ENCODE measurements around the gene PPP1R9A.

Gene PPP1R9A

DNA sequence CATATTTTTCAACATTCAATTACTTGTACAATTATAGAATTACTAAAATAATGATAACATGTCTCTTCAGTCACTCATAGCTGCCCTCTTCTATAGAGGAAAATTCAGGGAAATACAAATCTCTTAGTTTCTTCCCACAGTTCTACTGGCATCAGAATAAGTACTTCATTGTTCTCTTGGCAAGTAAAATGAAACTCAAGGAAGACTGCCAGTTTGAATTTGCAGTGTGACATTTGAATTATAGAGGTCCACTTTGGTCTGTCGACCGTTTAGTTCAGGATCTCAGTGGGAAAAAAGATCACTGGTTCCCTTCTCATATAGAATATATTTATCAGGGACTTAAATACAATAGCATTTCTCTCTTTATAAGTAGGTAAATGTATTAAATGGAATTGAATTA is 302.4 kb downstream of the PPP1R9A start:
- no peak for DNase-seq

DNA sequence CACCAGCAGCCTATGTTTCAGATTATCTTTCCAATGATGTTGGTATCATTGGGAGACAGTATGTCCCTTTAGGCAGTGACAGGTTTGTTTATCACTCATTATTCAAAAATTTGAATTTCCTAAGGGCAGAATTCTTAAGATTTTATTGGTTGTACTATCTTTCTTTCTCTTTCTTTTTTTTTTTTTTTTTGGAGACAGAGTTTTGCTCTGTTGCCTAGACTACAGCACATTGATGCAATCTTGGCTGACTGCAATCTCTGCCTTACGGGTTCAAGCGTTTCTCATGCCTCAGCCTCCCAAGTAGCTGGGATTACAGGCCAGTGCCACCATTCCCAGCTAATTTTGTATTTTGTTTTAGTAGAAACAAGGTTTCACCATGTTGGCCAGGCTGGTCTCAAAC is 305.8 kb downstream of the PPP1R9A start:
- DNase-seq, result no peak

DNA sequence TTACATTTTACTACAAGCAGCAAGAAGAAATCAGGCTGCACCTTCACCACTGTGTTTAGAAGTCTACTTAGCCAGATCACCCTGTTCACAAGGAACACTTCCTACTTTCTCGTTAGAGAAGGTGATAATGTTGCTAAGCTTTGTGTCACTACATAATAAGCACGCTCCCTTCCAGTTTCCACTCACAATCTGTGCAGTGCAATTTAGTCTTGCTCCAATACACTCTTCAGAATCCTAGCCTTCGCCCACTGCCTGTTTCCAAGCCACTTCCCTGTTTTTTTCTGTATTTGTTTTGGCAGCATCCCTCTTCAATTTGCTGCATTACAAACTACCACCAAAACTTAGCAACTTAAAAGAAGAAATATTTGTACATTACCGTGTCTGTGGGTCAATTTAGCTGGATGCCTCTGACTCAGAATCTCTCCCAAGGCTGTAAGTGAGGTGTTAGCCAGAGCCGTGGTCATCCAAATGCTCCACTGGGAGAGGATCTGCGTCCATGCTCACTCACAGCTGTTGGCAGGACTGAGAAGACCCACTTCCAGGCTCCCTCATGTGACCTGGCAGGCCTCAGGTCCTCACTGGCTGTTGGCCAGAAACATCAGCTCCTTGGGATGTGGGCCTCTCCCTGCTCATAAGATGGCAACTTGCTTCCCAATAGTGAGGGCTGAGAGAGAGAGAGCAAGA is 306.6 kb downstream of the PPP1R9A start:
- DNase-seq, result no peak

DNA sequence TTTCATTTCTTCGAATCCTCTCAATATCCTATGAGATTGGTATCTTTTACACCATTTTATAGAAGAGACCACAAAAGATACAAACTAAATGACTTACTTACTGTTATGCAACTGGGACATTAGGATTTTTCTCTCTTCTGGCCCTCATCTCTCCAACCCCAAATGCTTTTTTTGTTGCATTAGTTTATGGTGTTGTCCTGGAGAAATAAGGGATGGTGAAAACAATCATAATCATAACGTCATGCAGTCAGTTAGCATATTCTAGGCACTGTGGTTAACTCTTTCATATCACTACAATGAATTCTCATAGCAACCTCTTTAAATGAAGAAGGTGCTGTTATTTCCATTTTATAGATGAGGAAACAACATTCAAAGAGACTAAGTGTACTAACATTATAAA is 312.3 kb downstream of the PPP1R9A start:
- DNase-seq, result no peak

DNA sequence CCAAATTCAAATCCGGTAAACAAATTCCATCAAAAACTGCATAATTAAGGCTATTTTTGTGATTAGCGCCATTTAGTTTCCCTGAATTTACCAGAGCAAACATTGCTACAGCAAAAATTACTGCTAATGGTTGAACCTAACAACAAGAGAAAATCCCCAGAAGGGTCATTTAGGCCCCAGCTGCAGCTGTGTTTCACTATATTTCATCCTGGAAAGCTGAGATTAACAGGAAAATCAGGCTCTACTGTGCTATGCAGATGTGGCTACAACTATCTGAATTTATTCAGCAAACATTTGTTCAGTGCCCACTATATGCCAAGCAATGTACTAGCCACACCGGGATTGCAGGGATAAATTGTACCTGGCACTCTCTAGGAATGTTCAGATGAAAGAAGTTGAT is 312.9 kb downstream of the PPP1R9A start:
- DNase-seq, result no peak

DNA sequence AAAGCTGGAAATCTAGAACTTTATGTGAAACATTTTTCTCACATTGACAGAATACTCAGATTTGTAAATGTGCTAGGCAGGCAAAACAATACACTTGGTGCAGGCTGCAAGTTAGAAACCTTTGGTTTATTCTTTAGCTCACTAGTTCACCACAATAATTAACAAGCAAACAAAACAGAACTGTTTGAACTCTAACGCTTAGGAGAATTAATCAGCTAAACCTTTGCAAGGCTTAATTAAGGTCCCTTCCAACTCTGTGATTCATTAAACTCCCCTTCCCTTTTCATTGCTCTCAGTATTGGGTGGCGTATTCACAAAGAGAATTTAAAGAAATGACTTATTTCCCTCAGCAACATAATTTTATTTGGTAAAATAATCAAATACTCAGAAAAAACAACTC is 317.9 kb downstream of the PPP1R9A start:
- DNase-seq, result no peak

DNA sequence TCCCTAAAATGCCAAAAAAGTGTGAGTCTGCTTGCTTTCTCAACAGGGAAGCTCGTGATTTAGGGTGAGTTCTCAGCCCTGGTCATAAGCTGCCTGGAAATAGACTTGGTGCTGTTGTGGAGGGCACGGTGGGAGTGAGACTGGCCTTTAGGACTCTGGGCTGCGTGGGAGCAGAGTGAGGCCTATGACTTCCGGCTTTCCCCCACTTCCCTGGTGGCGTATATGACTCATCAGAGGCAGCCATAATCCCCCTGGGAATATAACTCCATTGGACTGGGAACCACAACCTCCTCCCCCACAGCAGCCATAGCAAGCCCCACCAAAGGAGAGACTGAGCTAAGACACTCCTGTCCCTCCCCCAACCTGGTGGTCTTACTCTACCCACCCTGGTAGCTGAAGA is 321.9 kb downstream of the PPP1R9A start:
- DNase-seq, result no peak

DNA sequence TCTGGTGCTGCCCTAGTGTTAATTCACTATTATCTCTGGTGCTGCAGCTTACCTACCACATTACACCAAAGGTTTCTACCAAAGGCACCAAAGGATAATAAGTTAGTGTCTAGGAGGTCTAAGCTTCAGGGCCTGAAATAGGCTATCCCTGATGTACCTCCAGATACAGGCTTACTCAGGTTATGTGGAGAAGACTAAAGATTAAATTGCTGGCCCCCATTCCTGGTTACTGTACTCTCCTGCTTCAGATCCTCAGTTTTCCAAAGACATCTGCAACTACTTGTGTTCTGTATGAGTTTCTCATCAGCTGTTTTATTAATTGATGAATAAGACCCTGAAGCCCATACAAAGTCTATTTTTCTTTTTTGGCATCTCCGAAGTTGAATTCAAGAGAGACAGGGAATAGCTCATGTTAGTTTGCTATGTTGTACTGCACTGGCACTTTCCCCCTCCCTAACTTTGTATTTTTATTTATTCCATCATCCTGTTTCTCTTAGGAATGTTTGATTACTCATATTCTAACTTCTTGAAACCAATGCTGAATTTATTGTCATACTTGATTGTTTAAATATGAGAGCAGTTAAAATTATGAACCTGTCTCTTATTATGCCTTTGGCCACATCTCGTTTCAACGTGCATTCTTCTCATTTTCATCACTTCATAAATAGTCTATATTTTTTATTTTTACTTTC is 331.0 kb downstream of the PPP1R9A start:
- DNase-seq, result no peak

DNA sequence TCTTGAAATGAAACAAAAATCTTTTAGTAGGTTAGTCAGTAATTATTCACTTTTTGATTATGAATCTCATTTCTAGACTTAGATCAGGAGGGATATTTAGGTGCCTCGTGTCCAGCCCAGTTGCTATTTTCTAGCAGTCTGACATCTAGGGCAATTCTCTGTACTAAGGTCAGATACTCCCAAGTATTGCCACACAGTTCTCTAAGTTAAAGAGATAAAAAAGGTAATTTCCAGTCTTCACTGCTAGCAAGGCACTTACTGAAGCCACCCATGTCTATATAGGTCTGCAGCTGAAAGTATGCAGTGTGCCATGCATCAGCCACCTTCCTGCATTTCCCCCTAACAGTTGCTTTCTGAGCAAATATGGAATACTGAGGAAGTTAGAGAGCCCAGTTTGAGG is 333.5 kb downstream of the PPP1R9A start:
- no peak for DNase-seq

DNA sequence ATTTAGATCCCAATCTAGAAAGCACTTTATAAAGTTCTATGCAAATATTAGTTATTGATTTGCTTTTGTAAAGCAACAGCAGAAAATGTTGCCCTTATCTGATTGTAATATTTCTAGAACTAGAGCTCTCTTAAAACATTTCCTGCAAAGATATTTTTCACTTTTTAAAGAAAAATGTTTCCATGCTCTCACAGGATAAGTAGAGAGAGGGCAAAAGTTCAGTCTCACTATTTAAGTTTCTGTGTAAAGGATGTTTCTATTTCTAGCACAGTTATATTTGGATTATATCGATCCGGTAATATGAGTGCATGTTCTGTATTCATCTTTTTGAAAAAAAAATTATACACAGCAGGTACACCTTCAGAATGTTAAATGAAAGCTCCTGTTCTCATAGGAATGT is 334.9 kb downstream of the PPP1R9A start:
- no peak for DNase-seq

DNA sequence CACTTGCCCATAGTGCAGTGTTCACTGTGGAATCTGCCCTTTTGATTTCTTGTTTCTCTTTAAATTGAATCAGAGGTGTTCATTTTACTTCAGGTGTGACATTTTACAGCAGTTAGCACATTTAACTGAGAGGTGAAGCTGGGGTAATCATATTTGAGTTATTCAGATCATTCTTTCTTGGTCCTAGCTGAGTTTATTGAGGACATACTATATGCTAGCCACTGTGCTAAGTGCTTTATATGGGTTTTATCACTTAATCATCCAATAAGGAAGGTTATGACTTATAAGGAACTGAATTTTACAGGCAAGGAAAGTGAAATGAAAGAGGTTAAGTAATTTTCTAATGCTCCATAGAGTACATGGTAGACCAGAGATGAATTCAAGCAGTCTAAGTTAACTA is 337.2 kb downstream of the PPP1R9A start:
- DNase-seq, result no peak

DNA sequence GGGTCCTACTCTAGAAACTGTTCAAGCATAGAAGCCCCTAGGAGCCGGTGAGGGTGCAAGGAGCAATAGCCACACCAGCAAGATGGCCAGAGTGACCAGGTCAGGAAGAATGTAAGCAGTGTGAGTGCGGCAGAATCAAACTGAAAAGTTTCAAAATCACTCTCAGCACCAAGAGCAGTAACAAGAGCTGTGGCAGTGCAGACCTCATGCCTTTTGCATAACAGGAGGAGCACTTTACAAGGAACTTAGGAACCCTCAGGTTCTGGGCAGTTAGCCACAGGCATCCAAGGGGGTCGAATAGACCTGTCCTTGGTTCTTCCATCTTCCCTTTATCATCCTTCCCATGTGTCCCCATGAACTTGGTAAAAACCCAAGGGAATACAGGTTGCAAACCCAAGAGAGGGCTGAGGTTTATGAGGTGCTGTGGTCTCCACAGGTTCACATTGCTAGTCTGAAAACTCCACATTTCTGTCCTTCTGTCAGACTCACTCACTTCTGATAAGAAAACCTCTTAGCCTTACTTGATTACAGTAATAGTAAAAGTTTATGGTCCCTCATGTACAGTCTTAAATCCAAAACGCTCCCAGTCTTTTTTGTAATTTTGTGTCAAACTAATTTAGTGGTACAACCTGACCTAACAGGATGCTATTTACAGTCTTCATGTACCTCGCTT is 338.6 kb downstream of the PPP1R9A start:
- DNase-seq, result no peak

DNA sequence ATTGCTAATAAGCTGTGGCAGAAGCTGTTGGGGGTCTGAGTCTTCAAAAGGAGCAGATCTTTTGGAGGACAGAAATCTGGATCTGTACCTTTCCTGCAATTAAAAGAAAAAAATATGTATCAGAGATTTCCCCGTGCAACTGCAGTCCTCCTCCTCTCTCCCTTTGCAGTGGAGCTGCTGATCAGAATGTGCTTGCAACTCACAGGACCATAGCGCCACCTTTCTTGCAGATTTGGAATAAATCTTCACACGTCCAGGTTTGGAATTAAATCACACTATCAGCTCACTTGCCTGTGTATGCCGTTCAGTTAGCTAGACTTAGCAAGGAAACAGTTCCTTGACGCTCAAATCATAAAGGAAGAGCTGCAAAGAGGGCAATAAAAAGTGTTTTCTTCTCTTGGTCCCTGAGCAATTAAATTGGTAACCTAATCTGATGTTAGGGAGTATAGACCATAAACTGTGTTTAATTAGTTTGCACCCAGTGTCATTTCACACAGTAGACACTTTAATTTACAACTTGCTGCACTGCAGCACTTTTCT is 339.5 kb downstream of the PPP1R9A start:
- DNase-seq, result peak; percentile 77

DNA sequence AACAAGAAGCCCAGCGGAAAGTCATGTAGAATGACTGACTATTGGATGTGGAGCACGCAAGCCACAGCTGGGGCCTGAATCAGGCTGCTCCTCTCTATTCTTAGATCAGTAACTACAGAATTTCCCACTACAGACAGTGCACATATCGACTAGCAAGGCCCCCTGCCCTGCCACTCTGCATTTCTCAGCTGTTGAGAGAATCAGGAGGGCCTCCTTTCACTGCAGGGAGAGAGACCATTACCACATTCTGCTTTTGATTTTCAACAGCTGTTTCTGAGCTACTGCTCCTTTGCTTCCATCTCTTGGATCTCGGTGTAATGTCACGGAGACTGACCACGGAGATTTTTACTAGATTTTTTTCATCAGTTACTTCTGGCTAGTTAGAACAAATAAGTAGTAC is 343.2 kb downstream of the PPP1R9A start:
- DNase-seq, result no peak

DNA sequence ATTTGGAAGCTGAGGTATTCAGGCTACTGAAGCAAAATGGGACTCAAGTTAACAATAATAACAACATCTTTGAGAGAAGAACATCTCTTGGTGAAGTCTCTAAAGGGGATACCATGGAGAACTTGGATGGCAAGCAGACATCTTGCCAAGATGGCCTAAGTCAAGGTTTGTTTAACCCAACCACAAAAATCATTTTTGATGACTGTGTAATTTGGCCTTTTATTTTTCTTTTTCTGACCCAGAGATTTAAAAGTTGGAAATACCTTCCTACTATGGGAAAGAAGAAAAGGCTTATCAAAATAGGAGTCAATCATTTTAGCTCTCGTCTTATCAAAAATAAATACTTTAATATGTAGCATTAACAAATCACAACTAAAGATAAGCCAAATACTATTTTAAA is 344.6 kb downstream of the PPP1R9A start:
- no peak for DNase-seq

DNA sequence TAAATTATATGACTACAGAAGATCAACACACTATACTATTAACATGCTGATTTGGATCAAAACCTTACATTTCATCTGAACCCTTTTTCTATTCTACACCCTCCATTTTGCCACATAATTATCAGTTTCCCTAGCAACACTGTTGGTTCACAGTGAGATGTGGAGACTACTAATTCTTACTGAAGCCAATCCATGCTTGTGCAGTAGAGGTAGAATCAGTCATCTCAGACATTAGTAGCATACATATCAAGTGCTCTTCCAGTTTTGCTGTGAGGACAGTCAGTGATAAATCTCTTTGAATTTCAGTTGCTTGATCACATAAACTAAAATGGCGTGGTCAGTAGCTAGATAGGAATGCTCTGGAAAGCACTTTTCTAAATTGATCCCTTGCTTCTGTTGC is 346.6 kb downstream of the PPP1R9A start:
- DNase-seq, result no peak

DNA sequence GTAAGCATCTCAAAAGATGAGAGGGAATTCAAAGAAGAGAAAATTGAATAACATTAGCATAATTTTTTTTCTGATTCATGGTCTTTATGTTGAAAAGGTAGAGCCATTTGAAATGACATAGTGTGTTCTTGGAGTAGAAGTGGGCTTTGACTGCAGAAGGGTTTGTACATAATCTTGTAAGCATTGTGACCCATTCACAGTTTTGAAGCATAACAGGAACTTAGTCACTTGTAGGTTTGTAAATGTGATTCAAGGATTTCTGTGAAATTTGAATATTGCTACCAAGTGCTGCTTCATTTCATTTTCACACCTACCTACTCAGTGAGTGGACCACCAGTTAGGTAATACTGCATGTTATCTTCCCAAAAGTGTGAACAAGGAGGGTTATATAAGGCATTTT is 348.3 kb downstream of the PPP1R9A start:
- DNase-seq, result no peak

DNA sequence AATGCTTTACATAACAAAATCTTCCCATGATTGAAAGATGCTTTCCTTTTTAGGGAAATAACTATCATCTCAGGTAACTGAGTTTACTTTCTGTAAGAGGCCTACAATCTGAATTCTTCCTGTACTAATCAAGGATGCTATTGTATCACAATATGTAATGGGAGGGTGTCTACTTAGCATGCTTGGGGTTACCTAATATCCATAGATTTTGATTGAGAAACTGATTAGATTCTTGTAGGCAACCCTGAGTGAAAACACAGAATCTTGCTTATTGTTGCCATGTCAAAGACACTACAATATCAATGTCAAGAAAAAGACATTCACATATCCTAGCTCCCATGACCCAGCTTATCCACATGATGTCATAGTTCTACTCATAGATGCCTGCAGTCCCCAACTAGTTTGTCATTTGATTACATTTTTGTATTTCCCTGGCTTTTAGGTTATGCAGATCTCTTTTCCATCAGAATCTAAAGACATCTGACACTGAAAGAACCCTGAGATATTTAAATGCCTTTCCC is 354.6 kb downstream of the PPP1R9A start:
- DNase-seq, result no peak

DNA sequence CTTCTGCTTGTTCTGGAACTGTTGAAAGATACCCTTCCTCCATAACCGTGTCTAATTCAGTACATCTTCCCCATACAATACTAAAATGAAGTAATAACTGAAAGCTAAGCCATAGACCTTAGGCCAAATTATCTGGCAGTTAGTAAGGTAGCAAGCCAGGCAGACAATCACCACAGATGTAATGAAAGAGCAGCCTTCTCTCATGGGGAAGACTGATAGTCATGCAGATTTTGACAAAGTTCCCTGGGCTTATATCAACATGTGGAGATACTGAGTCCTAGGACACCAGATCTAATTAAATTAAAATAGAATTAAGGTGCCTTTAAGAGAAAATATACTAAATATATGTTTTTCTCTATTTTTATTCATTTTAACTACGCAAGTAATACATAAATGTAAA is 355.5 kb downstream of the PPP1R9A start:
- DNase-seq, result no peak

DNA sequence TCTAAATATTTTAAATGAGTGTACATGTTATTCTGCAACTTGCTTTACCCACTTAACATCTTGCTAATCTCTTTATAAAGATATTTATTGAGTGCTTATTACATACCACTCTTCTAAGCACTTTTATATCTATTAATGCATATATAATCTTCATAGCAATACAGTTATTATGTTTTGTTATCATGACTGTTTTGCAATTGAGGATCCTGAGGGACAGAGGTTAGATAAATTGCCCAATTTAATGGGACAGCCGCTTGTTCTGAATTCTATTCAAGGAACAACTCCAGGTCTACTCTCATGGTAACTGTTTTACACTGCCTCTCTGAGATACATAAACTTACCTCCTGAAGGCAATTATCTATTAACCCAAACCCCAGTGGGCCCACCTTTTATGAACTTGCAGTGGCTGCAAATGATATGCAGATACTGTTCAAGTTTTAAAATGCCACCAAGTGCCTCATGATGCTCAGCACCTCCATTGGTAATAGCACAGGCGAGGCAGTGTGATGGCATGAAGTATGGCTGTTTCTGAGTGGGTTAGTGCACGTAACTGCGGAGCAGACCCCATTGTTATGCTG is 356.5 kb downstream of the PPP1R9A start:
- DNase-seq, result no peak

DNA sequence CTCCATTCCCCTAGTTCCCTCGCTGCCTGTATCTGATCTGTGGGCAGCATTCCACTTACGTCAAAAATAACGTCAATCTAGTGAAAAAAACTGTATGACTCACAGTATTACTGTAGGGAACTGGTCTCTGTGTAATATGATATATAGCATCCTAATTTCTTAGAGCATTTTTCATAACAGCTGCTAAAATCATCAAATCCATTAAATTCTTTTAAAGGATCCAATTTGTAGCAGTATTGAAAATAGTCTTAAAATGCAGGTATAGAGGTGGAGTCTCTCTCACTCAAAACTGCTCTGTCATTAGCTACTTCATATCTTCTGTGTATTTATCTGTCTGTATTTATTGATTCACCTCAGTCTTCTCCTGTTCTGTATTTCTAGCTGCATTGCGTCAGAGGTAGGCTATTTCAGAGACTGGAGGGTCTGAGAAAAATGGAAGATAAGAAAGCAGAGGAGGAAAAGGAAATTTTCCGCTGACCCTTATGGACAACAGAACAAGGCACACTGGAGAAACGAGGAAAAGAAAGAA is 357.0 kb downstream of the PPP1R9A start:
- no peak for DNase-seq

DNA sequence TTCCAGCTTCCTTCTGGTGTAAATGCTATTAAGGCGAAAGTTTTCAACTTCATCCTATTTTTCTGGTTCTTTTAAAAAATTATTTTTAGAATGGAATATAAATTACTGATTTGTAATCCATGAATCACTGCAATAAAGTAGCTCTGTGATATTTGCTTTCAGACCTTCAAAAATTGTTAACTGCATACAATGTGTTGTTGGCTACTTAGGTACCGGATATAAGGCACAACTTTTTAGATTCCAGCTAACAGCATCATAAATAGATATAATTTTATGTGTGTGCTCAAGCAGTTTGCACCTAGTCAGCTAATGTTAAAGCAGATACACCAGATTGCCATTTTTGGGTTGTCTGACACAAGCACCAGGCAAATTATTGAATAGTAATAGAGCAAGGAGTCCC is 358.2 kb downstream of the PPP1R9A start:
- DNase-seq, result no peak

DNA sequence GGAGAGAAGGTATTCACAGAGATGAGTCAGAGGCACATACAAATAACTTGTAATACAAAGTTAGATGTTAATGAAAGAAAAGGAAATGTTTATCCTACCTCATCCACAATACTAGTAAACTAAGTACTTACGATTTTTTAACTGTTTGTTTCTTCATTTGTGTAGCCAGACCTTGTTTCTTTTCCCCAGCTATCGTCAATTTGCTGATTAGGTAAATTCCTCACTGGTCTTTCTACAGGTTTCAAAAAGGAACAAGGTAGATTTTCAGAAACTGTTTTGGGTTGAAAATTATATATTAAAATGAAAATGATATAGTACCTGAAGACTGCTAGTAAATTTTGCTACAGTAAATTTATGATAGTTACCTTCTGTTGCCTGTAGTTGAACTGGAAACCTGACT is 360.4 kb downstream of the PPP1R9A start:
- DNase-seq, result no peak
